Left lung (tissue), 10 donors: ENCODE data around the gene MORC2. TPM values are rescaled to one million over a fixed set of nuclear protein-coding genes. Genes with fewer than 3 reads are reported as not detected.

ENCODE experiments used
- ATAC-seq: fragments of 200-7000 bp; cut with Tn5 transposase; one replicate; pipeline ENCODE4 v1.9.1; 2020; ENCODE audit warnings: moderate library complexity
- DNase-seq, 4 donors: peaks; one replicate each; pipeline ENCODE4 v3.0.0-alpha.2; 2013 to 2020
- H3K27ac ChIP-seq, 2 donors: fragments of 200-600 bp; sonication (generic) in 1 of 2; one replicate each; pipeline versions ENCODE4 v1.5.0 to v1.8.0; 2020 to 2021
- H3K27me3 ChIP-seq, 2 donors: fragments of 200-600 bp; sonication (generic) in 1 of 2; one replicate each; pipeline versions ENCODE4 v1.5.0 to v1.8.0; 2020 to 2021
- H3K36me3 ChIP-seq, 2 donors: fragments of 200-600 bp; sonication (generic) in 1 of 2; one replicate each; pipeline versions ENCODE4 v1.5.0 to v1.8.0; 2020 to 2021
- H3K4me1 ChIP-seq, 2 donors: fragments of 200-600 bp; one replicate each; pipeline ENCODE4 v1.8.0; 2021
- H3K4me3 ChIP-seq, 2 donors: fragments of 200-600 bp; sonication (generic) in 1 of 2; one replicate each; pipeline versions ENCODE4 v1.5.0 to v1.8.0; 2020 to 2021; ENCODE audit warnings: mild to moderate bottlenecking in 1 of 2
- H3K9me3 ChIP-seq, 2 donors: fragments of 200-600 bp; sonication (generic) in 1 of 2; one replicate each; pipeline versions ENCODE4 v1.5.0 to v1.8.0; 2020 to 2021
- intact Hi-C, 2 donors: fragments of 100-400 bp; cut with DNase I; formaldehyde crosslinking; loops; one replicate each; pipeline versions ENCODE4 v1.11.2 to v1.14.2; 2022
- polyA plus RNA-seq, 6 donors: library from polyadenylated mRNA; unstranded; fragments of 120-200 nt; gene quantifications; one replicate each; pipeline ENCODE4 v1.2.1, GENCODE V29; 2013; ENCODE audit not compliant: insufficient read length in 6 of 6
- total RNA-seq, 2 donors: library from RNA; stranded (reverse); fragmentation: NEBNext Ultra II Directional; extraction: Animal tissue kit (Norgen Biotek cat#: 25700); gene quantifications; one replicate each; pipeline ENCODE4 v1.2.1, GENCODE V29; 2021
- TF ChIP-seq, protein P1 (sequence below), 2 donors: fragments of 200-600 bp; sonication (generic) in 1 of 2; IDR thresholded peaks; one replicate each; pipeline versions ENCODE4 v1.5.0 to v1.8.0; 2021; ENCODE audit warnings: antibody characterized with exemption in 2 of 2
- donor health status: DM: no; HTN: yes; CAD: no.
- donor health status: DM: no; HTN: no; CAD: no.

Gene MORC2
- total and polyA plus RNA-seq, 8 donors, result 24.7 to 37.2 (median 34.4) TPM

DNA sequence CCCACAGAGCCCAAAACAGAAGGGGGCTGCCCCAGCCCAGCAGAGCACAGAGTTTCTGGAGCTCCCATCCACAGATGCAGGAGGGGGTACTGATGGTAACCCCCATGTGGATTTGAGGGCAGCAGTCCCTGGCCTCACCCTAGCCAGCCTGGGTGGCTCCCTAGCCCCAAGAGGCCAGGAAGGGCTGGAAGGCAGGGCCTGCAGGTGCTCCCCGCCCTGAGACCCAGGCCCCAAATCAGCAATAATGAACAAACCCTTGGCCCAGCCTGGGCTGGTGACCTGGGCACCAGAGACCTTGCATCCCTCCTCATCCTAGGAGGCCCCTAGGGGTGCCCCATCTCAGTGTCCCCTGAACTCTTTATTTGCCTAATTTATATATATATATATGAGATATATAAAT lies 61.6 kb downstream of the MORC2 start:
- no peak overlapping the region for H3K27ac ChIP-seq
- H3K4me1 ChIP-seq, result no peaks in the 10 kb centered on the region
- ATAC-seq, result no peak
- peaks cover 0 to 27% of the 10 kb centered on the region in 2 donors for H3K36me3 ChIP-seq
- H3K9me3 ChIP-seq, result no peaks in the 10 kb centered on the region
- intact Hi-C loops, result no loop called here
- H3K27me3 ChIP-seq, result no peaks in the 10 kb centered on the region
- no peak for DNase-seq
- no peak overlapping the region for H3K4me3 ChIP-seq
- TF ChIP-seq, protein P1, sequence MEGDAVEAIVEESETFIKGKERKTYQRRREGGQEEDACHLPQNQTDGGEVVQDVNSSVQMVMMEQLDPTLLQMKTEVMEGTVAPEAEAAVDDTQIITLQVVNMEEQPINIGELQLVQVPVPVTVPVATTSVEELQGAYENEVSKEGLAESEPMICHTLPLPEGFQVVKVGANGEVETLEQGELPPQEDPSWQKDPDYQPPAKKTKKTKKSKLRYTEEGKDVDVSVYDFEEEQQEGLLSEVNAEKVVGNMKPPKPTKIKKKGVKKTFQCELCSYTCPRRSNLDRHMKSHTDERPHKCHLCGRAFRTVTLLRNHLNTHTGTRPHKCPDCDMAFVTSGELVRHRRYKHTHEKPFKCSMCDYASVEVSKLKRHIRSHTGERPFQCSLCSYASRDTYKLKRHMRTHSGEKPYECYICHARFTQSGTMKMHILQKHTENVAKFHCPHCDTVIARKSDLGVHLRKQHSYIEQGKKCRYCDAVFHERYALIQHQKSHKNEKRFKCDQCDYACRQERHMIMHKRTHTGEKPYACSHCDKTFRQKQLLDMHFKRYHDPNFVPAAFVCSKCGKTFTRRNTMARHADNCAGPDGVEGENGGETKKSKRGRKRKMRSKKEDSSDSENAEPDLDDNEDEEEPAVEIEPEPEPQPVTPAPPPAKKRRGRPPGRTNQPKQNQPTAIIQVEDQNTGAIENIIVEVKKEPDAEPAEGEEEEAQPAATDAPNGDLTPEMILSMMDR (IDR thresholded peaks at IDR 0.05), result no peak

DNA sequence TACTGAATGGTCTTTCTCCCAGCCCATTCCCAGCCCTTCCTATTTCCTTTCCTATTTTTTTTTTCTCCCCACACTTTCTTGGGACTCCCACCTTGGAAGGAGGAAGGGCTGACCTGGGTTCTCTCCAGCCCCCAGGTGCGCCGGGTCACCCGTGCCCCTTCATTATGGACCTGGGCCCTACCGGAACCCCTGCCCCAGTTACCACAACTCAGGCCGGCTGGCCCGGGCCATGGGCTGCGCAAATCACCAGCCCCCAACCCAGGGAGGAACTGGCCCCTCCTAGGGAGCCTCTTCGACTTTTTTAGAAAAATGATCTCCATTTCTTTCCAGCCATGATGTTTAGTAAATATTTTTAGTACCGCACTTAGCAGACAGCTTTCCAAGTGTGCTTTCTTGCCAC lies 62.2 kb downstream of the MORC2 start:
- intact Hi-C loops, result no loop called here
- H3K4me3 ChIP-seq, result no peak overlapping the region
- DNase-seq (no peak), ATAC-seq (no peak)
- H3K9me3 ChIP-seq, result no peaks in the 10 kb centered on the region
- H3K27me3 ChIP-seq, result no peaks in the 10 kb centered on the region
- TF ChIP-seq, protein P1 (IDR thresholded peaks at IDR 0.05), result no peak
- H3K4me1 ChIP-seq, result no peaks in the 10 kb centered on the region
- H3K27ac ChIP-seq, result no peak overlapping the region
- H3K36me3 ChIP-seq, result peaks cover 0 to 27% of the 10 kb centered on the region in 2 donors

DNA sequence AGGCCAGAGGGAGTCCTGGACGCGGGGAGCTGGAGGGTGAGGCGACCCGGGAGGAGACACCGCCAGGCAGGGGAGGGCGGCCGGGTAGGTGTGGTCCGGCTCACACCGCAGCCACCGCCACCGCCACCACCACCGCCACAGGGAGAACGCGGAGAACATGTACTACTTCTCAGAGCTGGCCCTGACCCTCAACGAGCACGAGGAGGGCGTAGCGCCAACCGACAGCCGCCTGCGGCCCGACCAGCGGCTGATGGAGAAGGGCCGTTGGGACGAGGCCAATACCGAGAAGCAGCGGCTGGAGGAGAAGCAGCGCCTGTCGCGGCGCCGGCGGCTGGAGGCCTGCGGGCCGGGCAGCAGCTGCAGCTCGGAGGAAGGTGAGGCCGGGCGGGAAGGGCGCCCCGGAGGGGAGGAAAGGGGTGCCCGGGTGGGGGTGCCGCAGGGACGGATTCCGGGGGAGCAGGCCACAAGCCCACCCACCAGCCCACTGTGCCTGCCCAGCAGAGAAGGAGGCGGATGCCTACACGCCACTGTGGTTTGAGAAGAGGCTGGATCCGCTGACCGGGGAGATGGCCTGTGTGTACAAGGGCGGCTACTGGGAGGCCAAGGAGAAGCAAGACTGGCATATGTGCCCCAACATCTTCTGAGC lies 62.8 kb downstream of the MORC2 start:
- Histone ChIP-seq H3K9me3 (no peaks in the 10 kb centered on the region), H3K27me3 (no peaks in the 10 kb centered on the region), H3K4me1 (no peaks in the 10 kb centered on the region), H3K36me3 (peaks cover 0 to 27% of the 10 kb centered on the region in 2 donors), H3K4me3 (no peak overlapping the region), H3K27ac (no peak overlapping the region)
- ATAC-seq (no peak), DNase-seq (no peak)
- TF ChIP-seq, protein P1 (IDR thresholded peaks at IDR 0.05), result no peak
- intact Hi-C loops, result no loop called here

DNA sequence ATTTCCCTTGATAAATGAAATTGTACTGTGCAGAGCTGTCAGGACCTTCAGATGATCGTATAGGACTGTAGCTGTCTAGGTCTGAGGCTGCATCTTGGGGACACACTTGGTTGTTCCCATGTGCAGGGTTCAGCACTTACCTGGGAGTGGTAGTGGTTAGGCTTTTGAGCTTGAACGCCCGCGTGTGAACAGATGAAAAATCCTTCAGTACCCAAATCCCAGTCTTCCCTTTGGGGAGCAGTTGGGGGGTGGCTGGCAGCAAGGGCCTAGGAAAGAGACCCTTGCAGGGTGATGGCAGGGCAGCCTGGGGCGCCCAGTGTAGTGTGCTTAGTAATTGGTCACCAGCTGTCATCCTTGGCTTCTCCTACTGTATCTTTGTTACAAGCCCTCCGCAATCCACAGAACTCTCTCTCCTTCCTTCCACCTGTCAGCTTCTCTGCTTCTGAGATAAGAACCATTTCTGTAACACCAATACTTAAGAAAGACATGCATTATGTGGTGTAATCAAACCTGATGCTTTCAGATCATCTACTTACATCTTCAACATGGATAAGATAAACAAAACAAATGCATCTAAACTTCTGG lies 64.6 kb downstream of the MORC2 start:
- H3K4me3 ChIP-seq, result no peak overlapping the region
- peaks cover 0 to 22% of the 10 kb centered on the region in 2 donors for H3K36me3 ChIP-seq
- H3K4me1 ChIP-seq, result no peaks in the 10 kb centered on the region
- intact Hi-C loops, result no loop called here
- DNase-seq (no peak), ATAC-seq (no peak)
- no peak overlapping the region for H3K27ac ChIP-seq
- no peaks in the 10 kb centered on the region for H3K27me3 ChIP-seq
- H3K9me3 ChIP-seq, result peaks cover 0 to 17% of the 10 kb centered on the region in 2 donors
- TF ChIP-seq, protein P1 (IDR thresholded peaks at IDR 0.05), result no peak

GRCh38 chr22:30902496-30903357 lies 65.8 kb downstream of the MORC2 start:
- intact Hi-C loops, result no loop called here
- H3K4me3 ChIP-seq, result no peak overlapping the region
- H3K27me3 ChIP-seq, result no peaks in the 10 kb centered on the region
- H3K36me3 ChIP-seq, result peaks cover 0 to 21% of the 10 kb centered on the region in 2 donors
- TF ChIP-seq, protein P1 (IDR thresholded peaks at IDR 0.05), result no peak
- peaks cover 0 to 23% of the 10 kb centered on the region in 2 donors for H3K9me3 ChIP-seq
- DNase-seq (no peak), ATAC-seq (no peak)
- H3K4me1 ChIP-seq, result no peaks in the 10 kb centered on the region
- no peak overlapping the region for H3K27ac ChIP-seq
